GM04503 (cell line): ENCODE measurements around the gene SLC25A26.

Source experiments
- DNase-seq: peaks from one replicate; pipeline ENCODE4 v3.0.0-alpha.2; 2012; ENCODE audit warnings: low read depth

SLC25A26 gene

GRCh38 chr3:66372681-66373350 lies 152.0 kb downstream of the SLC25A26 start:
- no peak for DNase-seq

DNA sequence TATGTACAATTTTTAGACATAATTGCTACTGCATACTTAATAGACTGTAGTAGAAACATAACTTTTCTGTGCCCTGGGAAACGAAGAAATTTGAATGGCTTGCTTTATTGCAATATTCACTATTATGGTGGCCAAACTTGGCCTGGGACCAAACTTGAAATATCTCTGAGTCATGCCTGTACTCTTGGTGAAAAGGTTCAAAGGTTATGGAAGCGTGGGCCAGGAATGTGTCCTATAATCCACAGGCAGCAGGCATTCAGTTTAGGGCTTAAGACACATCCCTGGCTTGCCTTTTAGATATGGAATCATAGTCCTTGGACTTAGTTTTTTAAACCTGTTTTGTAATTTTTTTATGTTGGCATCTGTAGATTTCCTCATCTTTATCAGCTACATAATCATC lies 155.8 kb downstream of the SLC25A26 start:
- DNase-seq, result no peak

- DNase-seq, result no peak
Observed at GRCh38 chr3:66377800-66378199, 157.0 kb downstream of the SLC25A26 start.

DNA sequence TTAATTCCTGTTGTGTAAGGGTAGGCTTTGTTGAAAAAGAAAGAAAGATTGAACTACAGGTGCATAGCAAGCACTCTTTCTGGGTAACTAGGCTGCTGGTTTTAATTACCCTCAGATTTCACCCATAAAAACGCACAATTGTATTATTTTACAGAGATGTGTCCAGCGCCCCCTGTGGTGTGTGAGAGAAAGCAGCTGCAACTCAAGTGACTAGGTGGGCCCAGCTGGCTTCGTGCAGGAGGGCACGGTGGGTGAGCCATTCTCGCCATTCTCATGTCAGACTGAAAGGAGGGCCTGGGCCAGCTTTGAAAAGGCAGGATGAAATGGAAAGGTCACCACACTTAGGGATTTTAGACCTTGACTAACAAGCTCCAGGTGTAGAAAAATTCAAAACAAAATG lies 157.5 kb downstream of the SLC25A26 start:
- no peak for DNase-seq

GRCh38 chr3:66379565-66379964 lies 158.8 kb downstream of the SLC25A26 start:
- no peak for DNase-seq

DNA sequence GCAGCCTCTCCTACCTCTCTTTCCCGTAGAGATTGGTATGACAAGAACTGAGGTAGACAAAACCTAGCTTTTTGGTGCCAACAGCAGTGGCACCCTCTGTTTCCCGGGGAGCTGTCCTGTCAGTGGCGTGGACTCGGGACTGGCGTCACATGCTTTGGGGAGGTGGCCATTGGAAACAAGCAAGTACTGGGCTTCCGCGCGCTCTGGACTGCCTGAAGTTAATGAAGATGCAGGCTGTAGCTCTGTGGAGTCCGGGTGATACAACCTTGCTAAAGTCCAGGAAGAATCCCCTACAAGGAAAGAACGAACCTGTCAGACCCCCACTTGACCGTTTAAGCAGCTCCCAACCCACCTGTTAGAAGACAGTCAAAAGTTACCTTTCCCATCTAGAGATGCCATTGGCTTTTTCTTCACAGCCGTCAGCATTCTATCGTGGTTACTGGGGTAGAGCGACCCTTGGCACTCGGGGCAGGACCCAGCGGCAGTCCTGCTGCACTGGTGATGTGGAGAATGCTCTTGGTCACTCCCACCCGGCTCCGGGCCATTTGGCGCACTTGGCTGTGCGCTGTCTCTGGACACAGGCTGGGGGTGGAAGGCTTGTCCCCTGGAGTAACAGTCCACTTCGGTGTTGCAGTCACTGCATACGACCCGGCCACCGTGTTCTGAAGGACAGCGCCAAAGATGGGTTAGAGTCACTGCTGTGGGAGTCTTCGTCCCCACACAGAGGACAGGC lies 159.6 kb downstream of the SLC25A26 start:
- no peak for DNase-seq

DNA sequence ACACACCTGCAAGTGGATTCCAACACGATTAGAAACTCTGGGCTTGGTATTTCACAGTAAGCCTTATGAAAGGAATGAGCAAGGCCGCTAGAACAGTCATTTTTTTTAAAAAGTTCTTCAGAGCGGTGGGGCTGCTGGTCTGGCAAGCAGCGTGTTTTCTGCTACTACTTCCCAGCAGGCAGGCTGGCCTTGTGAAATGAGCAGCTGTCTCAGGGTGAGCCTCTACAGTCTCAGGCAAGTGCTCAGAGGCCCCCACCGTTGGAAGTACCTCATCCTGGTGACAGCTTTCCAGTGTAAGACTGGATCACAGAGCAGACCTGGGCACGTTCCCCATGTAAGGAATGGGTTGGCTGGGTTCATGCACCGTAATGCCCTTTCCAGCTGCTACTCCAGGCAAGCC lies 160.8 kb downstream of the SLC25A26 start:
- no peak for DNase-seq

DNA sequence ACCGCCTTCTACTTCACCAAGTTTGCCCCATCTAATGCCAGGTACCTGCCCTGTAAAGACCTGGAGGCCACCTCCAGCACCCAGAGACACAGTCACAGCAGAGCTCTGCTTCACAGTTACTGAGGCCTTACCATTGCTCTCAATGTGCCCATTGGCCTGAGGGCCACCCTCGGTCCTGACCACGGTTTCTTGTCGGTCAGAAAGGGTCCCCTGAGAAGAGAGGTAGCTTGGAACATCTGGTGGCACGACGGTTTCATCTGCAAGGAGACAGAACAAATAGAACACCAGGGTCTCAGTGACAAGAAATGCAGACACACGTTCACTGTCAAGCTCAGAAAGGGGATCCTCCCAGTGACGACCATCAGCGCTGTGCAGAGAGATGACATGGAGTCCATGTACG lies 161.3 kb downstream of the SLC25A26 start:
- no peak for DNase-seq

GRCh38 chr3:66383023-66383422 lies 162.2 kb downstream of the SLC25A26 start:
- DNase-seq, result no peak

GRCh38 chr3:66383998-66384745 lies 163.4 kb downstream of the SLC25A26 start:
- no peak for DNase-seq

GRCh38 chr3:66385066-66385465 lies 164.3 kb downstream of the SLC25A26 start:
- DNase-seq, result no peak

GRCh38 chr3:66386011-66386924 lies 165.5 kb downstream of the SLC25A26 start:
- DNase-seq, result no peak

DNA sequence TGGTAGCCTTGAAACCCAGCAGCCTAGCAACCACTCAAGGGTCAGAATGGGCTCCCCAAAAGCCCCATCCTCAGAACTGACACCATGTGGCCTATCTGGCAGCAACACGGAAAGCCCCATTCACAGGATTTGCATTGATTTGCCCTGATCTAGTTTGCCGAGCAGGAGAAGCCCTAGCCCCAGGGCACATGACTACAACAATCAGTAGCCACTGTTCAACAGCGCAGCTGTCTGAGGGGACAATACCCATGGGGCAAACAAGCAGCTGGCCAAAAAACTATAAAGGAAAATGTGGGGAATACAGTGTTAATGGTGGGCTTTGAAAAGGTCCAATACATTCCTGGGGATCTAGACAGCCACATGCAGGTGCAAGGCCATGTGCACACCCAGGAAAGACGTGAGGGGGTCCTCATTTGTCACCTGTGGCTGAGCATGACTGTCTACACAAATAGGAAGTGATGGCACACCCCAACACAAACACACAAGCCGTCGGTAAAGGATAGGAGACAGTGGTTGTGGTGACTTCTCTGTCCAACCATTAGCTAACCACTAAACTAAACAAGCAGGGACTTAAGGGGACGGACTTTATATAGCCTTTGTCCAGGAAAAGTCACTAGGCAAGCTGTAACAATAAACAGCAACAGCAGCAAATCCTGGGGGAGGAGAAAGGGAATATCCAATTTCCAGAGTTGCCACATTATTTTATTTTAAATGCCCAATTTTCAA lies 166.3 kb downstream of the SLC25A26 start:
- no peak for DNase-seq

DNA sequence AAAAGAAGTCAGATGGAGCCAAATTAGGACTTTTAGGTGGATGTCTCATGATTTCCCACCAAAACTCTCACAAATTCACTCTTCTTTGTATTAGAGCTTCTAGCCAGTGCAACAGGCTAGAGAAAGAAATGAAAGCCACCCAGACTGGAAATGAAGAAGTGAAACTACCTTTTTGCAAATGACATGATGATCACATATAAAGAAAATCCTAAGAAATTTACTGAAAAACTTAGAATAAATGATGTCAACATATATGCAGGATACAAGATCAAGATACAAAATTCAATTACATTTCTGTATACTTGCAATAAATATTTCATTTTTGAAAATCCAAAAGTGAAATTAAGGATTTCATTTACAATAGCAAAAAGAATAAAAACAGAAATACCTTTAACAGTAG lies 169.2 kb downstream of the SLC25A26 start:
- no peak for DNase-seq

DNA sequence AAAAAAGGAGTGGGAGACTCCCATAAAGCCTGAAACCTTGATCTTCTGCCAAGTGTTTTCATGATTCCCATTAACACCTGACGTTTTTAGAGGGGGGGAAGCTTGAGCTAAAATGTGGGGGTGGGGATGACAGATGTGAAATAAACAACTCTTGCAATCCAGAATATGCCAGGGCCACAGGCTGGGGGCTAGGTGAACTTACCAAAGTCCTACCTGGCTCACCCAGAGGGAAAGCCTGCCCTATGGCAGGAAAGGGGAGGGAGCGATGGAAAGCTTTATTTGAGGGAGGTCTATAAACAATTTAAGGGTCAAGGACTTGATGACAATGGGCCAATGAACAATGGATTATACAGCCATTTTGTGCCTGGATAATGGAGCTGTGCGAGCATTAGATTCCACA lies 171.7 kb downstream of the SLC25A26 start:
- no peak for DNase-seq

GRCh38 chr3:66392966-66393332 lies 172.1 kb downstream of the SLC25A26 start:
- DNase-seq, result no peak

DNA sequence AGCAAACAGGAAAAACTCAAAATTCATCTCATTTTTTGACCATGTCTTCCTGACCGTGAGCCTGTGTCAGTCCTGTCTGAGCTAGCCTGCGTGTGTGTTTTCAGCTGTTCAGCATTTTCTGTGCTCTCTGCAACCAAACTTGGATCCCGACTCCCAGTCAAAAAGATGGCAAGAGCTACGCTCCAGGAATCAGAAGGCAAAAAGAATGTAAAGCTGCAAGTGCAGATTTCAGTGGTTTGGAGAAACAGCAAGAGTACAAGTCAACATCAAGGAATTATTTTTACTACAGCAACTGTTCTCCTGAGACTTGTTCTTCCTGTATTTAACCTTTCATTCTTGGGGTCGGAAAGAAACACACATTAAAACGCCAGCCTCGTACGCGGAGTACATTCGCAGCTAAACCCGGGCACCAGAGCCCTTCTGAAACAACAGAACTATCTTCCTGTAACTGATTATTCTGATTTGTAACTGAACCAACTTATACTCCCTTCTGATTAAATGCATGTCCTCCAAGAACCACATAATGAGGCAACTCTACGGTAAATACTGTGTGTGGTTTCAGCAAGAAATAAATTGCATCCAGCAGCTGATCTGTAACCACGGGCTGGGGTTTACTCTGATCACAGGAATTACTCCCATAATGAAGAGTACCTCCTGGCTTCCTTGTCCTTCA lies 172.7 kb downstream of the SLC25A26 start:
- no peak for DNase-seq

DNA sequence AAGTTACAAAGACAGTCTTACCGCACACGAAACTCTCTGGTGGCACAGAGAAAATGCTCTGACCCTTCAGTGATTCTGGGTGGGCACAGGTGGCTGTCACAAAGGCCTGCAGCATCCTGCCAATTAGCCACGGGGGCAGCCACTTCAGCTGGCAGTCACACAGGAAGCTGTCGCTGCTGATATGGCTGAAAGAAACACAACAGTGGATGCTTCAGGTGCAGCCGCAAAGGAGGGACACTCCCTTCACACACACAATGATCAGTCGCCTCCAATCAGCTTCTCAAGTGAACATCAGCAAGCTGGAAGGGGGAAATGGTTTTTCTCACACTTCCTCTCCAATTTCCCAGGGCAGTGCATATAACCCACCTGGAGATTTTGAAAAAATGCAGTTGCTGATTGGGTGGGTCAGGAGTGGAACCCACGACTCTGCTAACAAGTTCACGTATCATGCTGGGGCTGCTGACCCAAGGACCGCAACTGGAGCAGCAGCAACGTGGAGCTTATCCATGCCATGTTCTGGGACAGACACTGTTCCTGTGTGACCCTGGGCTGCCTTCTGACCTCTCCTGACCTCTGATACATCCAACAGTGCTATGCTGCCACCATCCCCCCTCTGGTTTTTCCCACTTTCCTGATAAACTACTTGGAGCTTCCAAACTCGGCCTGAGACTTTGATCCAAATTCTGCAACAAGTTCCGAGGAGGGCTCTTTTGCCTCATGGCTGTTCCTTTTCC lies 173.4 kb downstream of the SLC25A26 start:
- no peak for DNase-seq

DNA sequence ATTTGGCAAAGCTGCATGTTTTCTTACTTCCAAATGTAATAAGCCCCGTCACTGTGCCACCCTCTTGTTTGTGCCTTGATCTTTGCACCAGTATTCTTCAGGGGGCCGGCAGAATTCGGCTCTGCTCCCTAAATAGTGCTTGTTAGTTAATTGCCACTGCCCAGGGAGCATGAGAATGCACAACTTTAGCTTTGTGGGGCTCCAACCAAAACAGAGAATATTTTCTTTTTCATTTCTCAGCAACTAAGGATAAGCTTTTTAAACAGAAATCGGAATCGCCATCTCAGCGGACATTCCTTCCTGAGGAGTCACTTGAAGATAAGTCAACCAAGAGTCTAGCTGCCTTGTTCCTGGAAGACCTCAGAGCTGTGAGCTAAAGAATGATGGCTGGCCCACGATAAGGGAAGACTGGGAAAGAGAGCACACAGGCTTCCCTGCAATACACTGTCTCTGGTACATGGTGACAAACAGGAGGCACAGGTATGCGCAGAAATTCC lies 174.0 kb downstream of the SLC25A26 start:
- no peak for DNase-seq

- DNase-seq, result no peak
Observed at GRCh38 chr3:66395635-66396034, 174.8 kb downstream of the SLC25A26 start.
